Measurements from ENCODE around the gene WDR93. TPM values are rescaled to one million over a fixed set of nuclear protein-coding genes. Genes with fewer than 3 reads are reported as not detected.
A peak's percentile ranks its signal among the peaks of the same experiment; 100 is the strongest.

WDR93 gene
- total RNA-seq, result not detected

DNA sequence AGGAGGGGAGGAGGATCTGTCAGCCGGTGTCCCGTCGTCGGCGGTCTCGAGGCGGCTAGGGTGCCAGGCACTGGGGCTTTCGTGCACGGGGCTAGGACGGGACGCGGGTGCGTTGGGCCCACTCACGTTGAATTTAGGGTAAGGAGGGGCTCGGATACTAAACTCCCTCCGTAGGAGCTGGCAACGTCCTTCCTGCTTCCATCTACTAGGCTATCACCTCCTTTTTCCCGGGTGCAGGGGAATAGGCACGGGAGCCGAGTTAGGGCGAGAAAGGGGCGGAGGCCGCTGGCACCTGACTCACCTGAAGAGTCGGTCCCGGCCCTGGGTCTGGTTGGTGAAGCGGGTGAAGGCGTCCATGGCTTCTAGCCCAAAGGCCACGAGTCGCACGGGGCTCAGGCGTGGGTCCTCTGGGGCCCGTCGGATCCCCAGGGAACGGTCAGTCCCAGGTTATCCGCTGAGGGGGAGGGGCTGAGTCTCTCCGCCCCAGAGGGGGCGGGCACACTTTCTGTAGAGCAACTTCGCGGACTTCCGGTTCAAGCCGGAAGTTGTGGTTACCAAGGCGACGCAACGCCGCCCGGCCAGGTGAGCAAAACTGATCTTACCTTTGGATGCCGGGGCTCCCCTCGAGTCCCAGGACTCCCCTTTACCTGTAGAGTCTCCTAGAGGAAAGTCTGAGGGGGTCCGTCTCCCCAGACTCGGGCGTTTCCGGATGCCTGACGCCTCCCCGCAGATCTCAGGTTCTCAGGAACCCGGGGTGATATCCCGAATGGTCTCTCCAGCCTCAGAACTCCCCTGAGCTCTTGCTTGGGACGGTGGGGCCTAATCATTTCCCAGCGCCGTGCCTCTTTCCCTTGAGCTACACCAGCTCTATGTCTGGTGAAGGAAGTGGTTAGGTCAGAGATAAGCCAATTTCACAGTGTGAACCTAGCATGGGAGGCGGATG lies at the start of gene WDR93, which contains the start of gene PEX11A:
Gene WDR93, plus strand, starts transcription at position 536 of the 943 bp plus-strand sequence. CDS start 10,936 bp downstream, outside the sequence.
Gene PEX11A, minus strand, starts transcription at position 479 of the 943 bp plus-strand sequence. Its CDS starts 122 bp downstream, at position 357.
- TF ChIP-seq POLR2AphosphoS5 (IDR thresholded peaks at IDR 0.05) (peak; percentile 76 to 95 (median 88)), EP300 (IDR thresholded peaks at IDR 0.05; ENCODE audit: low read depth) (peak; percentile 10), POLR2A (IDR thresholded peaks at IDR 0.05) (peak; percentile 86)
- TF ChIP-seq, protein P1, sequence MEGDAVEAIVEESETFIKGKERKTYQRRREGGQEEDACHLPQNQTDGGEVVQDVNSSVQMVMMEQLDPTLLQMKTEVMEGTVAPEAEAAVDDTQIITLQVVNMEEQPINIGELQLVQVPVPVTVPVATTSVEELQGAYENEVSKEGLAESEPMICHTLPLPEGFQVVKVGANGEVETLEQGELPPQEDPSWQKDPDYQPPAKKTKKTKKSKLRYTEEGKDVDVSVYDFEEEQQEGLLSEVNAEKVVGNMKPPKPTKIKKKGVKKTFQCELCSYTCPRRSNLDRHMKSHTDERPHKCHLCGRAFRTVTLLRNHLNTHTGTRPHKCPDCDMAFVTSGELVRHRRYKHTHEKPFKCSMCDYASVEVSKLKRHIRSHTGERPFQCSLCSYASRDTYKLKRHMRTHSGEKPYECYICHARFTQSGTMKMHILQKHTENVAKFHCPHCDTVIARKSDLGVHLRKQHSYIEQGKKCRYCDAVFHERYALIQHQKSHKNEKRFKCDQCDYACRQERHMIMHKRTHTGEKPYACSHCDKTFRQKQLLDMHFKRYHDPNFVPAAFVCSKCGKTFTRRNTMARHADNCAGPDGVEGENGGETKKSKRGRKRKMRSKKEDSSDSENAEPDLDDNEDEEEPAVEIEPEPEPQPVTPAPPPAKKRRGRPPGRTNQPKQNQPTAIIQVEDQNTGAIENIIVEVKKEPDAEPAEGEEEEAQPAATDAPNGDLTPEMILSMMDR (IDR thresholded peaks at IDR 0.05), result no peak
- WGBS, 2 donors (ENCODE audit: low coverage in 1 of 2), result 3 to 4% methylated on average over 17 to 50 of the region's 60 CpGs
- Histone ChIP-seq H3K4me1 (peaks cover 3 to 32% (median 17%) of the 10 kb centered on the region in 4 donors), H3K9me3 (no peaks in the 10 kb centered on the region), H3K4me3 (peak within 1 kb of the TSS; percentile 54 to 82 (median 67)), H3K27ac (peak within 1 kb of the TSS; percentile 78 to 83 (median 80)), H3K27me3 (no peaks in the 10 kb centered on the region), H3K36me3 (peaks cover 0 to 4% (median 0%) of the 10 kb centered on the region in 4 donors)
- intact Hi-C loops (cut with DNase I; ENCODE audit: low total_unique reads) (no loop called here), in situ Hi-C loops (cut with MboI; ENCODE audit: low pct_ligation_motif_present in 1 of 4, low pct_unique_long_range_greater_than_20kb in 1 of 4, low sequenced_read_pairs in 3 of 4) (no loop called here)
- DNase-seq, result peak; percentile 90

DNA sequence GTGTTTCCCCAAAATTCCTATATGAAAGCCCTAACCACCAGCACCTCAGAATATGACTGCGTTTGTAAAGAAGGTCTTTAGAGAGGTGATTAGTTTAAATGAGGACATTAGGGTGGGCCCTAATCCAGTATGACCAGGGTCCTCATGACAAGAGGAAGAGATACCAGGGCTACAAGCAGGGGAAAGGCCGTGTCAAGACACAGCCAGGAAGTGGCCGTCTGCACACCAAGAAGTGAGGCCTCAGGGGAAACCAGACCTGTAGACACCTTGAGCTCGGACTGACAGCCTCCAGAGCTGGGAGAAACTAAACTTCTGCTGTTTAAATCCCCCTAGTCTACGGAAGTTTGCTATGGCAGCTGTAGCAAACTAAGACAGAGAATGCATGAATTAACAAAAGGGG lies 49.6 kb upstream of the WDR93 start:
- no peak overlapping the region for H3K4me3 ChIP-seq
- H3K27ac ChIP-seq, result no peak overlapping the region
- 80 to 84% methylated on average over 3 to 5 of the region's 5 CpGs for WGBS, 2 donors (ENCODE audit: low coverage in 1 of 2)
- in situ Hi-C loops (cut with MboI; ENCODE audit: low pct_ligation_motif_present in 1 of 4, low pct_unique_long_range_greater_than_20kb in 1 of 4, low sequenced_read_pairs in 3 of 4) (no loop called here), intact Hi-C loops (cut with DNase I; ENCODE audit: low total_unique reads) (no loop called here)
- H3K36me3 ChIP-seq, result no peaks in the 10 kb centered on the region
- no peaks in the 10 kb centered on the region for H3K27me3 ChIP-seq
- H3K9me3 ChIP-seq, result no peaks in the 10 kb centered on the region
- H3K4me1 ChIP-seq, result no peaks in the 10 kb centered on the region
- DNase-seq, result no peak
- TF ChIP-seq POLR2AphosphoS5 (IDR thresholded peaks at IDR 0.05), result no peak
- no peak for TF ChIP-seq EP300 (IDR thresholded peaks at IDR 0.05; ENCODE audit: low read depth)
- TF ChIP-seq, protein P1 (IDR thresholded peaks at IDR 0.05), result no peak
- no peak for TF ChIP-seq POLR2A (IDR thresholded peaks at IDR 0.05)

DNA sequence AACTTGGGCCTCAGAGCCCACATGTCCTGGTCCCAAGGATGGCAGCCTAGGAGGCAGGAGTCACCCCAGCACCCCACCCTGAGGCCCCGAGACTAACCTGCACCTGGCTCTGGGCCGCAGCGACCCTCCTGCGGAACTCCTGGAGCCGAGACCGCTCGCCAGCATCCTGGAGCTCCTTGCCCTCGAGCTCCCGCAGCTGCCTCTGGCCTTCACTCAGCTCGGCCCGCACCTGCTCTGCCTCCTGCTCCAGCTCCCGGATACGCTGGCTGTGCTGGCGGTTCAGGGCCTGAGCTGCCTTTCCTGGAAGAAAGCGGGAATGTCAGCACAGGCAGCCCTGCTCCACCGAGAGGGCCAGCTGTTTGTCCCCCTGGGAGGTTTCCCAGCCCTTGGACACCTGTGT lies 48.5 kb upstream of the WDR93 start:
- 95% methylated on average over 16 of the region's 16 CpGs; no CpG with 5 or more reads in 1 of the 2 donors for WGBS, 2 donors (ENCODE audit: low coverage in 1 of 2)
- H3K27me3 ChIP-seq, result no peaks in the 10 kb centered on the region
- in situ Hi-C loops (cut with MboI; ENCODE audit: low pct_ligation_motif_present in 1 of 4, low pct_unique_long_range_greater_than_20kb in 1 of 4, low sequenced_read_pairs in 3 of 4) (no loop called here), intact Hi-C loops (cut with DNase I; ENCODE audit: low total_unique reads) (no loop called here)
- peaks cover 0 to under 1% (median under 1%) of the 10 kb centered on the region in 4 donors for H3K4me1 ChIP-seq
- TF ChIP-seq POLR2AphosphoS5 (IDR thresholded peaks at IDR 0.05), result no peak
- no peak for TF ChIP-seq EP300 (IDR thresholded peaks at IDR 0.05; ENCODE audit: low read depth)
- TF ChIP-seq POLR2A (IDR thresholded peaks at IDR 0.05), result no peak
- no peaks in the 10 kb centered on the region for H3K36me3 ChIP-seq
- H3K27ac ChIP-seq, result no peak overlapping the region
- no peak overlapping the region for H3K4me3 ChIP-seq
- no peak for DNase-seq
- H3K9me3 ChIP-seq, result no peaks in the 10 kb centered on the region

DNA sequence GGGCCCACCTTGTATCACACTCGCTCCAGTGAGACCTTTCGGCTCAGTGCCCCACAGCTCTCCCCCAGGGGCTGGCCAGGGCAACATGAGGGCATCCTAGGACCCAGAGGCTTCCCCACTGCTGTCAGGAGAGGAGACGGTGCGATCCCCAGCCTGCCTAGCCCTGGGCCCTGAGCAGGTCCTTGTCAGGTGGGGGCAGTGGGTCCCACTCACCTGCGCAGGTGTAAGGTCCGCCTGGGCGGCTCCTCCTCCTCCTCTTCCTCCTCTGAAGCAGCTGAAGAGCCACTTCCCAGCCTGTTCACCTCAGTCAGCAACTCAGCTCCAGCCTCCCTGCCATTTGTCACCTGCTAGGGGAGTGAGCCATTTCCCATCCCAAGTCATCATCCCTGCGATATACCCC lies 44.9 kb upstream of the WDR93 start:
- intact Hi-C loops (cut with DNase I; ENCODE audit: low total_unique reads), result no loop called here
- no peaks in the 10 kb centered on the region for H3K27me3 ChIP-seq
- no peaks in the 10 kb centered on the region for H3K36me3 ChIP-seq
- WGBS, 2 donors (ENCODE audit: low coverage in 1 of 2), result 88 to 94% methylated on average over 1 to 8 of the region's 8 CpGs
- no peak overlapping the region for H3K4me3 ChIP-seq
- peaks cover 0 to 3% (median 1%) of the 10 kb centered on the region in 4 donors for H3K4me1 ChIP-seq
- in situ Hi-C loops (cut with MboI; ENCODE audit: low pct_ligation_motif_present in 1 of 4, low pct_unique_long_range_greater_than_20kb in 1 of 4, low sequenced_read_pairs in 3 of 4), result no loop called here
- H3K9me3 ChIP-seq, result no peaks in the 10 kb centered on the region
- no peak for DNase-seq
- TF ChIP-seq POLR2A (IDR thresholded peaks at IDR 0.05) (no peak), POLR2AphosphoS5 (IDR thresholded peaks at IDR 0.05) (no peak), EP300 (IDR thresholded peaks at IDR 0.05; ENCODE audit: low read depth) (no peak)
- TF ChIP-seq, protein P1 (IDR thresholded peaks at IDR 0.05), result no peak
- H3K27ac ChIP-seq, result no peak overlapping the region
